ENCODE measurements around the gene STIMATE.
A peak's percentile ranks its signal among the peaks of the same experiment; 100 is the strongest.

The STIMATE gene

GRCh38 chr3:52895418-52895817, 1.9 kb downstream of the STIMATE start:
- DNase-seq, result no peak

- DNase-seq, result no peak
Observed at GRCh38 chr3:52894756-52895155, 2.6 kb downstream of the STIMATE start.

DNA sequence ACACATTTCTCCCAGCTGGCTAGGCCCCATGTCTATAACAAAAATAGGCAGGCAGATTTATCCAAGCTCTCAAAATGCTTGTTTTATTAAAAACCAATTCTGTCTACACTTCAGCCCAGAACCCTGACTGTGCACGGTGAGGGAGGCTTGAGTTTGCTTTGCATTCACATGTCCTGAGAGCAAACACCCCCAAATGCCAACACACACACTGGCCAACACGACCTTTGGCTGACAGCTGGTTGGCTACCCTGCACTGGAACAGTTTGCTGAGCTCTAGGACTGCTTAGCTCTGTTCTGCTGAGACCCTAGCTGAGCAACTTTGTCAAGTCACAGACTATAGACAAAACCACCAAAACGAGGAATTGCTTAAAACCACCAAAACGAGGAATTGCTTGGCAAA, 3.6 kb downstream of the STIMATE start:
- no peak for DNase-seq

- DNase-seq, result no peak
Observed at GRCh38 chr3:52892625-52893311, 4.6 kb downstream of the STIMATE start.

GRCh38 chr3:52892290-52892624, 5.1 kb downstream of the STIMATE start:
- DNase-seq, result no peak

GRCh38 chr3:52891615-52892081, 5.7 kb downstream of the STIMATE start:
- no peak for DNase-seq

- DNase-seq, result peak; percentile 38
Observed at GRCh38 chr3:52891164-52891563, 6.2 kb downstream of the STIMATE start.

- DNase-seq, result no peak
Observed at GRCh38 chr3:52890735-52891134, 6.6 kb downstream of the STIMATE start.

DNA sequence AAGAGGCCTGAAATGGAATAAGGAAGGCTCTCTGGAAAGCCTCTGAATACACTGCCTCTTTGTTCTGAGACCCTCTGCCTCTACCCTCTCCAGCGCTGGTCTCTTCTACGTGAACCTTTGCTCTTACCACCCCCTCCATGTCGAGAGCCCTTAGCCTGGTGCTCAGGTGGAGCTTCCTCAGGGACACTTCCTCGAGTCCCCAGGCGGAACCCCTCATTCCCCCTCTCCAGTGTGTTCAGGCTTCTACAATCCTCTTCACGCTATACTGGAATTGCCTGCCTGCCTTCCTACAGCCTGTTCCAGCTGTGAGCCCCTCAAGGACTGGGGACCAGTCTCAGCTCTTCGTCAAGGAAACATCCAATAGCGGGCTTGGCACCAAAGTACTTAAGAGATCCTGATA, 7.4 kb downstream of the STIMATE start:
- no peak for DNase-seq

GRCh38 chr3:52887166-52887565, 10.2 kb downstream of the STIMATE start:
- DNase-seq, result no peak

DNA sequence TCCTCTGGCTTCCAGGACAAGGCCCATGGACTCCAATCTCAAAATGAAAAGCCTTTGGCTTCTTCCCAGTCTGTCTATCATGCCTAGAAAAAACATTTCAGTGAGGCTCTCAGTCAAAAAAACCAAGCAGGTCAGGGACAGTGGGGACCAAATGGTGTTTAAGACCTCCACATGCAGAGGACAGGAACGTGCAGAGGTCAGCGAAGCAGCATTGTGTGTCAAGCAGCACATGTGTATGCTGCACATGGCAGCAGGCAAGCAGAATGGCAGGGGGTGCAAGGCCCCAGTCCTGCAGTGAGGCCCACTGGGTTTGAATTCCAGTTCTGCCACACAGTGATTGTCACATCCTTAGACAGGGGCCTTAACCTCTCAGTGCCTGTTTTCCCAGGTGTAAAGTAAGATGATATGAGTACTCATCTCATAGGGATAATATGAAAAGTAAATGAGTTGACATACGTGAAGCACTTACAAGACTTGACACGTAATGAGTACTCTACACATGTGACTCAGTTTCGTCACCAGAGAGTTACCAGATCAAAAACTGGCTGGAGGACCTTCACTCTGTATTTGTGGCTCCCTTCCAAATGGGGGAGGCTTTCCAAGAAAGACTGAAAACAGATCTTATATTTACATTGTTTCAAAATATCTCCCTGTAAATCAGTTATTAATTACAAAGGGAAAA, 11.2 kb downstream of the STIMATE start:
- DNase-seq, result no peak

GRCh38 chr3:52882377-52882776, 15.0 kb downstream of the STIMATE start:
- no peak for DNase-seq

GRCh38 chr3:52881871-52882270, 15.5 kb downstream of the STIMATE start:
- DNase-seq, result no peak

- no peak for DNase-seq
Observed at GRCh38 chr3:52880474-52880873, 16.9 kb downstream of the STIMATE start.

- no peak for DNase-seq
Observed at GRCh38 chr3:52880047-52880446, 17.3 kb downstream of the STIMATE start.

DNA sequence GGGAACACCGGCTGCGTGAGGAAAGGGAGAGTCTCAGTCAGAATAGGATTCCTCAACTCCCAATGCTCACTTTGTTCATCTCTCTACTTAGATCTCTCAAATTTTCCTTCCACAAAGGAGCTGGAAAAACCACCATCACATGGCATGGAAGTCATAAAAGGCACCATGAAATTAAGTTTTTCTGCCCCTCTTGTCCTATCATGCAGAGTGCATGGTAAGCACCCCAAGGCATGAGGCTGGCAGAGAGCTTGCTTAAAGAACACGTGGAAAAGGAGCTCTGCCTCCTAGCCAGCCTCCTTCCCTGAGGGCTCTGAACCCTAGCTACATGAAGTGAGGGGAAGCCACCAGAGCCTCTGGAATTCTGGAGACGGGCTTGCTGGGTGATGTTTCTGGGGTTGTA, 17.8 kb downstream of the STIMATE start:
- DNase-seq, result no peak

DNA sequence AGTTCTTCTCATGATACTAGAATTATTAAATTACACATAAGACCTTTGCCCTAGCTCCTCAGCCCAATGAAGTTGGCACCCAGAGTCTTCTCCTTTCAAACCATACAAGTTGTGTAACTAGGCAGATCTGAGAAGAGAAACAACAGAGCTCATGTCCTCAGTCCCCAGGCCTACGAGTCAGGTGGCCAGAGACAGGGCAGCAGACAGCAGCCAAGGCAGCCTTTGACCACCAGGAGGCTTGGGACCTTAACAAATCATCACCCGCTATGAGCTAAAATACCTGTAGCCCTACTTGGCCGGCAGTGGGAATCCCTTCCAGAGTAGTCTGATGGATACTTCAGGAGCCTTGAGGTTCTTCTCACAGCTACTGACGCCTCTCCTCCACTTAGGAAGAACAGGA, 18.3 kb downstream of the STIMATE start:
- no peak for DNase-seq

GRCh38 chr3:52877085-52877484, 20.3 kb downstream of the STIMATE start:
- DNase-seq, result no peak

DNA sequence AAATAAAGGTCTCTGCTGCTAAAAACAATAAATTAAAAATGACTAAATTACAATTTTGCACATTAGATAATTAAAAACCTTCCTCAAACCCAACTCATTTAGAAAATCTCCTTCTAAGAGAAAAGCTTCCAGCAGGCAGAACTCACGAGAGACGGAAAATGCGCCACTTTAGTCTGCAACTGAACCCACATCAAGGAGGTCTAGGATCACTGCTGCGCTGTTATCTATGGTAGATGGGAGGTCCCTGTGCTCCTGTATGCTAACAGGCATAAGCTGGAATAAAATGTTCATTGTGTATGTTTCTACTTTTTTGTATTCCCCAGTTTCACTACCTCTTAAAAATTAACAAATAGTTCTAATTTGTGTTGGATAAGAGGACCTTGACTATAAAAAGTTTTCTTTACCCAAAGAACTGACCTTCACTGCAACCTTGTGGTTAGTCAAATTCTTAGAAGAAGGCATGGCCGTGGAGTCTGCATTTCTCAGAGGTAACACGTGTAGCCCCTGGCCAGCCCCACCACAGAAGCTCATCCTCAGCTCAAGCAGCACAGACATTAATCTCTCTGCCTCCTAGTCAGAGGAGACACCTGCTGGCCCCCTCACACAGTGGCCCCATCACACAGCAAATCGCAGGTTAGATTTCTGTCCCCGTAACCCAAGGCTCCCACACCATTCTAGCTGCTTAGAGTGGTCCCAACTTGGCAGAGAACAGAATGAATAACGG, 22.3 kb downstream of the STIMATE start:
- no peak for DNase-seq

DNA sequence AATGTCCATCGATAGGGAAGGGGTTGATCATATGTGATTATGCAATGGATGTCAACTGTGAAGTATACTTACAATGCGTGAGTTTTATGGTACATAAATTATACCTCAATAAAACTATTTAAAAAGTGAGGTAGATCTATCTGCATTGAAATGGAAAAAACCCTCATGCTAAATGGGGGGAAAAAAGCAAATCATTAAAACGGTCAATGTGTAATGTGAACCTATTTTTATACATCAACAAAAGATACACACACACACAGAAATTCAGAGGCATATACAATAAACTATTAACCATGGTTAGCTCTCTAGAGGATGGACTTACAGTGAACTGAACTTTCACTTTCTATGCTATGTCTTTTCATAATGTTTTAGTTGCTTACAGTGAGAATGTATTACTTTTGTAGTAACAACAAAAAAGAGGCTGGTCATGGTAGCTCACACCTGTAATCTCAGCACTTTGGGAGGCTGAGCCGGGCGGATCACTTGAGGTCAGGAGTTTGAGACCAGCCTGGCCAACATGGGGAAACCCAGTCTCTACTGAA, 23.1 kb downstream of the STIMATE start:
- no peak for DNase-seq

GRCh38 chr3:52873433-52874159, 23.8 kb downstream of the STIMATE start:
- no peak for DNase-seq

GRCh38 chr3:52872245-52872644, 25.1 kb downstream of the STIMATE start:
- no peak for DNase-seq

GRCh38 chr3:52871761-52872160, 25.6 kb downstream of the STIMATE start:
- DNase-seq, result no peak
